Kidney capillary endothelial cell (primary cell): ENCODE measurements around the gene ZBTB20.

ENCODE experiments used
- DNase-seq: peaks from one replicate; pipeline ENCODE4 v3.0.0-alpha.2; 2018; ENCODE audit warnings: low spot score

ZBTB20 gene

GRCh38 chr3:114364806-114365654 is 782.1 kb downstream of the ZBTB20 start:
- DNase-seq, result no peak

GRCh38 chr3:114363554-114364202 is 783.4 kb downstream of the ZBTB20 start:
- peak; percentile 53 for DNase-seq

- DNase-seq, result peak; percentile 33
Observed at GRCh38 chr3:114362815-114363214, 784.3 kb downstream of the ZBTB20 start.

GRCh38 chr3:114361391-114361790 is 785.7 kb downstream of the ZBTB20 start:
- DNase-seq, result no peak

- no peak for DNase-seq
Observed at GRCh38 chr3:114356525-114356924, 790.6 kb downstream of the ZBTB20 start.

GRCh38 chr3:114356066-114356465 is 791.0 kb downstream of the ZBTB20 start:
- no peak for DNase-seq

- DNase-seq, result no peak
Observed at GRCh38 chr3:114355653-114356052, 791.4 kb downstream of the ZBTB20 start.

- DNase-seq, result no peak
Observed at GRCh38 chr3:114351822-114352145, 795.3 kb downstream of the ZBTB20 start.

- no peak for DNase-seq
Observed at GRCh38 chr3:114351123-114351821, 795.8 kb downstream of the ZBTB20 start.

GRCh38 chr3:114350690-114351089 is 796.4 kb downstream of the ZBTB20 start:
- DNase-seq, result no peak

GRCh38 chr3:114350271-114350670 is 796.8 kb downstream of the ZBTB20 start:
- no peak for DNase-seq

GRCh38 chr3:114344492-114344891 is 802.6 kb downstream of the ZBTB20 start:
- DNase-seq, result no peak

- no peak for DNase-seq
Observed at GRCh38 chr3:114338651-114339357, 808.3 kb downstream of the ZBTB20 start.

GRCh38 chr3:114336857-114337256 is 810.2 kb downstream of the ZBTB20 start:
- DNase-seq, result no peak

- peak; percentile 18 for DNase-seq
Observed at GRCh38 chr3:114336122-114336697, 810.9 kb downstream of the ZBTB20 start.

GRCh38 chr3:114333923-114334240 is 813.2 kb downstream of the ZBTB20 start:
- DNase-seq, result no peak

- no peak for DNase-seq
Observed at GRCh38 chr3:114333180-114333922, 813.7 kb downstream of the ZBTB20 start.

- DNase-seq, result no peak
Observed at GRCh38 chr3:114332342-114333179, 814.5 kb downstream of the ZBTB20 start.

- no peak for DNase-seq
Observed at GRCh38 chr3:114331710-114332109, 815.4 kb downstream of the ZBTB20 start.

GRCh38 chr3:114331007-114331406 is 816.1 kb downstream of the ZBTB20 start:
- DNase-seq, result no peak

GRCh38 chr3:114329823-114330222 is 817.3 kb downstream of the ZBTB20 start:
- no peak for DNase-seq
